SK-N-SH (cell line): ENCODE measurements around the gene TRHDE. TPM values are rescaled to one million over a fixed set of nuclear protein-coding genes. Genes with fewer than 3 reads are reported as not detected.

ENCODE experiments used
- CTCF ChIA-PET: fragments of 300-600, 350-600 bp; formaldehyde crosslinking; extraction: SDS; loops from one replicate; lab custom pipeline; 2021; lab: Yijun Ruan, JAX
- POLR2A ChIA-PET: fragments of 350-600 bp; sonication (Branson Sonifier 250); formaldehyde crosslinking; extraction: SDS; loops from one replicate; lab custom pipeline; 2020; ENCODE audit warnings: antibody characterized with exemption, inconsistent platforms; lab: Yijun Ruan, JAX
- DNase-seq: peaks from one replicate; pipeline ENCODE4 v3.0.0; 2012
- H2AFZ ChIP-seq: fragments of 200-600 bp; sonication (generic); 2 replicates; pipeline ENCODE4 v1.8.1; 2016; ENCODE audit warnings: antibody characterized with exemption, mild to moderate bottlenecking, low read depth
- H3F3A ChIP-seq: fragments of 200-600 bp; sonication (generic); replicated peaks from 2 replicates; pipeline ENCODE3; 2016; ENCODE audit warnings: antibody characterized with exemption, mild to moderate bottlenecking; ENCODE audit not compliant: insufficient read depth
- H3K27ac ChIP-seq, 2 experiments: fragments of 200-500 bp in 1 of 2; fragments of 200-600 bp in 1 of 2; sonication (Bioruptor generic) in 1 of 2; sonication (generic), shearing (Covaris generic) in 1 of 2; 2 replicates each; pipeline versions ENCODE4 v1.5.1 to v1.6.1; 2014 to 2016; ENCODE audit warnings: low read depth in 2 of 2, inconsistent platforms in 1 of 2, low read length in 1 of 2, mild to moderate bottlenecking in 1 of 2, mixed read lengths in 1 of 2
- H3K27me3 ChIP-seq: fragments of 200-600 bp; sonication (generic), shearing (Covaris generic); 2 replicates; pipeline ENCODE4 v1.6.1; 2016; ENCODE audit warnings: mixed run types; ENCODE audit not compliant: insufficient read depth
- H3K36me3 ChIP-seq, 2 experiments: fragments of 200-500 bp in 1 of 2; fragments of 200-600 bp in 1 of 2; sonication (Bioruptor generic) in 1 of 2; sonication (generic) in 1 of 2; replicated peaks in 1 of 2; 2 replicates each; pipeline versions ENCODE3 to v1.5.1; 2014 to 2016; ENCODE audit warnings: low read length in 1 of 2, mild to moderate bottlenecking in 1 of 2; ENCODE audit not compliant: insufficient read depth in 2 of 2, control insufficient read depth in 1 of 2
- H3K4me1 ChIP-seq, 2 experiments: fragments of 200-500 bp in 1 of 2; fragments of 200-600 bp in 1 of 2; sonication (Bioruptor generic) in 1 of 2; sonication (generic), shearing (Covaris generic) in 1 of 2; 2 replicates each; pipeline versions ENCODE4 v1.5.1 to v1.6.1; 2014 to 2016; ENCODE audit warnings: low read depth in 1 of 2, low read length in 1 of 2, mixed run types in 1 of 2; ENCODE audit not compliant: insufficient read depth in 2 of 2, control insufficient read depth in 1 of 2
- H3K4me2 ChIP-seq: fragments of 200-600 bp; sonication (generic), shearing (Covaris generic); 2 replicates; pipeline ENCODE4 v1.6.1; 2017; ENCODE audit warnings: mixed run types
- H3K4me3 ChIP-seq, 2 experiments: fragments of 200-500 bp in 1 of 2; fragments of 200-600 bp in 1 of 2; sonication (Bioruptor generic) in 1 of 2; sonication (generic), shearing (Covaris generic) in 1 of 2; 2 replicates each; pipeline versions ENCODE4 v1.5.1 to v1.8.1; 2014 to 2016; ENCODE audit warnings: low read depth in 2 of 2, inconsistent platforms in 1 of 2, low read length in 1 of 2, mild to moderate bottlenecking in 1 of 2, mixed read lengths in 1 of 2, moderate library complexity in 1 of 2
- H3K79me2 ChIP-seq: fragments of 200-600 bp; sonication (generic); 2 replicates; pipeline ENCODE4 v1.8.1; 2017; ENCODE audit warnings: mild to moderate bottlenecking; ENCODE audit not compliant: insufficient read depth
- H3K9ac ChIP-seq: fragments of 200-600 bp; sonication (generic); 2 replicates; pipeline ENCODE4 v1.6.1; 2017; ENCODE audit warnings: mixed run types
- H3K9me2 ChIP-seq: fragments of 200-600 bp; sonication (generic); 2 replicates; pipeline ENCODE4 v1.6.1; 2017; ENCODE audit warnings: mixed run types
- H3K9me3 ChIP-seq: fragments of 200-600 bp; sonication (generic); 2 replicates; pipeline ENCODE4 v1.6.1; 2017; ENCODE audit warnings: mixed run types, mild to moderate bottlenecking, moderate library complexity
- H4K20me1 ChIP-seq: fragments of 200-600 bp; sonication (generic); 2 replicates; pipeline ENCODE4 v1.6.1; 2017; ENCODE audit warnings: mild to moderate bottlenecking, mixed run types; ENCODE audit not compliant: insufficient read depth
- CHD2 ChIP-seq: fragments of 150-350 bp; IDR thresholded peaks from 2 replicates; pipeline ENCODE4 v1.6.1; 2018; ENCODE audit warnings: low read length; ENCODE audit not compliant: partially characterized antibody
- EP300 ChIP-seq, 2 experiments: IDR thresholded peaks; 2 replicates each; pipeline versions ENCODE4 v1.4.0 to v1.6.1; 2012; ENCODE audit warnings: borderline replicate concordance in 1 of 2, low read depth in 1 of 2, low read length in 1 of 2
- FOSL2 ChIP-seq: IDR thresholded peaks from 2 replicates; pipeline ENCODE4 v1.4.0; 2012; ENCODE audit warnings: low read depth, mild to moderate bottlenecking, moderate library complexity, borderline replicate concordance
- GATA2 ChIP-seq: sonication (generic); formaldehyde crosslinking; IDR thresholded peaks from 2 replicates; pipeline ENCODE4 v1.5.0; 2020; ENCODE audit warnings: mild to moderate bottlenecking, missing genetic modification reagents
- MEF2A ChIP-seq: IDR thresholded peaks from 2 replicates; pipeline ENCODE4 v1.4.0; 2012; ENCODE audit warnings: low read depth, borderline replicate concordance
- MXI1 ChIP-seq: IDR thresholded peaks from 2 replicates; pipeline ENCODE4 v1.6.1; 2012; ENCODE audit warnings: mild to moderate bottlenecking, low read depth, low read length, improper control_type of control experiment
- NFIC ChIP-seq: IDR thresholded peaks from 2 replicates; pipeline ENCODE4 v1.4.0; 2012; ENCODE audit warnings: borderline replicate concordance
- RAD21 ChIP-seq: IDR thresholded peaks from 2 replicates; pipeline ENCODE4 v1.6.1; 2012; ENCODE audit warnings: mild to moderate bottlenecking, low read length
- RCOR1 ChIP-seq: fragments of 150-350 bp; IDR thresholded peaks from 2 replicates; pipeline ENCODE4 v1.6.1; 2017; ENCODE audit warnings: antibody characterized with exemption, low read length
- TCF12 ChIP-seq: IDR thresholded peaks from 2 replicates; pipeline ENCODE4 v1.4.0; 2012
- ZBTB33 ChIP-seq: IDR thresholded peaks from 2 replicates; pipeline ENCODE4 v1.4.0; 2012; ENCODE audit warnings: low read depth, borderline replicate concordance
- WGBS: methylation state at CpG from one replicate; pipeline ENCODE4 v1.1.6; 2017; ENCODE audit warnings: low lambda C conversion rate; 5-methylcytosine and 5-hydroxymethylcytosine counted together
- polyA plus RNA-seq, 3 experiments: library from polyadenylated mRNA; depleted of rRNA; stranded (reverse); fragments of >200 nt; gene quantifications; 2 replicates each; pipeline ENCODE4 v1.2.3, GENCODE V29; 2012

The TRHDE gene
- polyA plus RNA-seq, 1 of the 3 experiments (the other 2 are of a cell fraction) = 0.46 TPM

DNA sequence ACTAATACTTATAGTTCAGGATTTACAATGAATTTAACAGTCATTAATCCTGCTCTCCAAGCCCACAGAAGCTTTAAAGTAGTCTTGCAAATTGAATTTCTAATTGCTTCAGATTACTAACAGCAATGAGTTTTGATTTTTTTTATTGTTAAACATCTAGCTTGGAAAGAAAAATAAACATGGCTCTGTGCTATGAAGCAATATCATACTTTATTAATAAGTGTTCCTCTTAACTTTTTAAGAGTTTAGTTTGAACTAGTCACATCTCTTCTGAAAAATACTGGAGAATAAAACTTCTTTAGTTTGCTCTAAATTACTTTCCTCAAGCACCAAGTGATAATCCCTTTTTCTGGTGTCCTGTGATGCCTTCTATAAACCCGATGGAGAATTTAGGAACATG lies 250.2 kb downstream of the TRHDE start (continued):
- TF ChIP-seq ZBTB33 = no peak
- no peak for TF ChIP-seq TCF12
- TF ChIP-seq RAD21 = no peak

DNA sequence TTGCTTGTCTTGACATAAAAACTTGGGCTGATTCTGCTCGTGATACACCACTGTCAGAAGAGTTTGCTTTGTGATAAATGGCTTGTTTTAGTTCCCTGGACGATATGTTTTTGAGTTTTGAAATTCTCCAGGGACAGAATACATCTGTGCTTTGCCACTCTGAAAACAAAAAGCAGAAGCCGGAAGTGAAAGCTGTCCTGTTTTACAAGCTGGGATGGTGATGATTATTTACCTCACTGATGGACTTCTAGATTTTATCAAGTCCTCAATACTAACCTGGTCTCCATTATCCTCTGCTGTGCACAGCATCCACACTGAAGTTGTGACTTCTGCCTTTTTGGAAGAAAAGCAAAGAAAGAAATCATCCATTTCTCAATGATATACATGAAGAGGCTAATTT lies 251.6 kb downstream of the TRHDE start:
- Histone ChIP-seq H3K27ac (no peak overlapping the region), H3K79me2 (no peaks in the 10 kb centered on the region), H2AFZ (no peak overlapping the region), H3K9ac (no peak overlapping the region), H3K9me3 (no peaks in the 10 kb centered on the region), H3K4me1 (no peaks in the 10 kb centered on the region; a peak in 1 of 4 replicates), H3K36me3 (no peaks in the 10 kb centered on the region), H3K4me2 (no peak overlapping the region), H3K4me3 (no peak overlapping the region), H3F3A (no peaks in the 10 kb centered on the region), H3K27me3 (no peaks in the 10 kb centered on the region), H3K9me2 (no peaks in the 10 kb centered on the region), H4K20me1 (no peaks in the 10 kb centered on the region)
- TF ChIP-seq EP300 (IDR thresholded peaks at IDR 0.05; ENCODE audit: borderline replicate concordance in 1 of 2, low read depth in 1 of 2, low read length in 1 of 2) = peak in 1 of 2 experiments; percentile 27; a peak in 1 of 4 replicates
- TF ChIP-seq MXI1 = no peak
- no peak for TF ChIP-seq FOSL2
- no peak for TF ChIP-seq CHD2
- TF ChIP-seq NFIC = no peak
- TF ChIP-seq TCF12 = no peak
- 0 out of 2 replicates have a peak, but pooled peaks have one; percentile 27 for TF ChIP-seq RCOR1
- 0 out of 2 replicates have a peak, but pooled peaks have one; percentile 35 for TF ChIP-seq GATA2 (CRISPR knock-in tag)
- WGBS = 0% methylated on average over 3 of the region's 3 CpGs
- CTCF ChIA-PET = no interaction called here
- POLR2A ChIA-PET = no interaction called here
- peak; percentile 10 for DNase-seq

GRCh38 chr12:72535212-72535990 lies 263.2 kb downstream of the TRHDE start:
- no peak for TF ChIP-seq MEF2A
- Histone ChIP-seq H3K27ac (no peak overlapping the region), H3F3A (no peaks in the 10 kb centered on the region), H3K4me3 (no peak overlapping the region), H3K9ac (no peak overlapping the region), H3K79me2 (no peaks in the 10 kb centered on the region), H3K4me2 (no peak overlapping the region), H3K4me1 (no peaks in the 10 kb centered on the region), H3K9me3 (no peaks in the 10 kb centered on the region), H3K36me3 (no peaks in the 10 kb centered on the region), H3K27me3 (no peaks in the 10 kb centered on the region), H2AFZ (no peak overlapping the region), H3K9me2 (no peaks in the 10 kb centered on the region), H4K20me1 (no peaks in the 10 kb centered on the region)
- ChIA-PET CTCF (interaction anchor here (0.7 kb wide), 1 partner anchor 22 kb away, joined by 3 read pairs; no protein-coding TSS in a partner anchor), POLR2A (no interaction called here)
- DNase-seq = no peak
- WGBS = 41% methylated on average over 1 of the region's 1 CpG
